Mucosa of rectum (tissue), 2 donors: ENCODE measurements around the gene EFHC2.

Experiments used
- H3K27ac ChIP-seq, 2 donors: one replicate each; pipeline ENCODE4 v1.7.0; 2013; ENCODE audit warnings: inconsistent platforms in 2 of 2, low read depth in 2 of 2, low read length in 2 of 2
- H3K27me3 ChIP-seq, 2 donors: one replicate each; pipeline ENCODE4 v1.7.0; 2013; ENCODE audit warnings: low read length in 2 of 2; ENCODE audit not compliant: control insufficient read depth in 2 of 2, insufficient read depth in 2 of 2
- H3K36me3 ChIP-seq, 2 donors: one replicate each; pipeline ENCODE4 v1.7.0; 2013; ENCODE audit warnings: low read length in 2 of 2; ENCODE audit not compliant: control insufficient read depth in 2 of 2, insufficient read depth in 2 of 2
- H3K4me1 ChIP-seq, 2 donors: one replicate each; pipeline ENCODE4 v1.7.0; 2013; ENCODE audit warnings: low read length in 2 of 2, mild to moderate bottlenecking in 1 of 2; ENCODE audit not compliant: control insufficient read depth in 2 of 2, insufficient read depth in 2 of 2
- H3K4me3 ChIP-seq, 2 donors: one replicate each; pipeline ENCODE4 v1.7.0; 2013; ENCODE audit warnings: low read length in 2 of 2
- H3K9ac ChIP-seq, 2 donors: one replicate each; pipeline ENCODE4 v1.7.0; 2013; ENCODE audit warnings: low read length in 2 of 2, low read depth in 1 of 2, mild to moderate bottlenecking in 1 of 2
- H3K9me3 ChIP-seq, 2 donors: one replicate each; pipeline ENCODE4 v1.7.0; 2013; ENCODE audit warnings: low read length in 2 of 2; ENCODE audit not compliant: control insufficient read depth in 2 of 2
- donor health status: healthy.
- donor health status: Normal muscosa, but diverticular disease.

The EFHC2 gene

DNA sequence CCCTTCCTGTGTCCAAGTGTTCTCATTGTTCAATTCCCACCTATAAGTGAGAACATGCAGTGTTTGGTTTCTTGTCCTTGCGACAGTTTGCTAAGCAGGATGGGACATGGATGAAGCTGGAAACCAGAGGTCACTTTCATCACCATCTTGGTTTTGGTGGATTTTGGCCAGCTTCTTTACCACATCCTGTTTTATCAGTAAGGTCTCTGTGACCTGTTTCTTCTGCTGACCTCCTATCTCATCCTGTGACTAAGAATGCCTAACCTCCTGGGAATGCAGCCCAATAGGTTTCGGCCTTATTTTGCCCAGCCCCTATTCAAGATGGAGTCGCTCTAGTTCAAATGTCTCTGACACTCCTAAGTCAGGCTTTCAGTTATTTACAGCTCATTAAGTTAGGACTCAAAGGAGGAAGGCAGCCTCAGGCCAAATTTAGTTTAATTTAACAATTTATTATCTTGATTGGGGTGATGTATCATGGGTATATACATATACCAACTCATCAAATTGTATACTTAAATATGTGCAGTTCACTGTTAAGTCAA lies 200.3 kb downstream of the EFHC2 start:
- no peak overlapping the region for H3K4me3 ChIP-seq
- H3K36me3 ChIP-seq = no peaks in the 10 kb centered on the region
- H3K9me3 ChIP-seq = peaks cover 0 to 3% of the 10 kb centered on the region in 2 donors
- no peak overlapping the region for H3K27ac ChIP-seq
- H3K4me1 ChIP-seq = no peaks in the 10 kb centered on the region
- H3K27me3 ChIP-seq = no peaks in the 10 kb centered on the region
- H3K9ac ChIP-seq = no peak overlapping the region

DNA sequence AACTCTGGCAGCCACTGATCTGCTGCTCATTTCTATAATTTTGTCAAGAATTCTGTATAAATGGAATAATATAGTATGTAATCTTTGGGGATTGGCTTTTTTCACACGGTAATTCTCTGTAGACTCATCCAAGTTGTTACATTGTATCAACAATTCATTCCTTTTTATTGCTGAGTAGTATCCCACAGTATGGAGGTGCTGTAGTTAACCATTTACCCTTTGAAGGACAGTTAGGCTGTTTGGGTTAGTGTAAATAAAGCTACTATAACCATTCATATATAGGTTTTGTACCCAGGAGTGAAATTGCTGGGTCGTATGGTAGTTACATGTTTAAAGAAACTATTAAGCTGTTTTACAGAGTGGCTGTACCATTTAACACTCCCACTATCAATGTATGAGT lies 213.3 kb downstream of the EFHC2 start:
- H3K4me3 ChIP-seq = no peak overlapping the region
- no peaks in the 10 kb centered on the region for H3K36me3 ChIP-seq
- H3K27ac ChIP-seq = no peak overlapping the region
- no peak overlapping the region for H3K9ac ChIP-seq
- H3K4me1 ChIP-seq = no peaks in the 10 kb centered on the region
- H3K9me3 ChIP-seq = no peaks in the 10 kb centered on the region
- peaks cover 0 to 10% of the 10 kb centered on the region in 2 donors for H3K27me3 ChIP-seq

DNA sequence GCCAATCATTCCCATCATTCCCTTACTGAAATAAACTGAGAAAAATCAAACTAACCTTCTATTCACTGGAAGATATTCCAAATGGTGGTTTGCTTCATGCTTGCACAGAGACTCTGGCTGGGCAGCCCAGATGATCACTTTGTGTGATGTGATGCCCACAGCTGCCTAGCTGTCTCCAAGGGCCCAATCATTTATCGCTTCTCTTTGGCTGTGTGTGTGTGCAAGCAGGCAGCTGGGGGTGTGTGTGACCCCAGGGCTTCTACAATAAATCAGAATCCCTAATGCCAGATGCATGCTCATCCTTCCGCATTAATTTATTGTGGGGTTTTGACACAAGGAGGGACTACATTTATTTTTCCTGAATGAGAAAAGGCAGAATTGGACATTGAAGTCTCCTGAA lies 230.1 kb downstream of the EFHC2 start:
- H3K27me3 ChIP-seq = peaks cover 0 to 3% of the 10 kb centered on the region in 2 donors
- H3K4me3 ChIP-seq = no peak overlapping the region
- no peaks in the 10 kb centered on the region for H3K36me3 ChIP-seq
- no peaks in the 10 kb centered on the region for H3K4me1 ChIP-seq
- H3K9ac ChIP-seq = no peak overlapping the region
- H3K9me3 ChIP-seq = no peaks in the 10 kb centered on the region
- H3K27ac ChIP-seq = no peak overlapping the region

DNA sequence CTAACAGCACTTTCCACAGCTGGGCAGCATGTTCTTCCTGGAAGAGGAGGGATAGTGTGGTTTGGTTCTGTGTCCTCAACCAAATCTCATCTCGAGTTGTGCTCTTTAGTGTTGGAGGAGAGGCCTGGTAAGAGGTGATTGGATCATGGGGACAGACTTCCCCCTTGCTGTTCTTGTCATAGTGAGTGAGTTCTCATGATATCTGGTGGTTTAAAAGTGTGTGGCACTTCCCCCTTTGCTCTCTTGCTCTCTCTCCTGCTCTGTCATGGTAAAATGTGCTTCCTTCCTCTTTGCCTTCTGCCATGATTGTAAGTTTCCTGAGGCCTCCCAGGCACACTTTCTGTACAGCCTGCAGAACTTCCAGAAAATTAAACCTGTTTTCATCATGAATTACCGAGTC lies 236.6 kb downstream of the EFHC2 start:
- Histone ChIP-seq H3K9ac (no peak overlapping the region), H3K36me3 (no peaks in the 10 kb centered on the region), H3K4me1 (no peaks in the 10 kb centered on the region), H3K9me3 (no peaks in the 10 kb centered on the region), H3K27ac (no peak overlapping the region), H3K4me3 (no peak overlapping the region), H3K27me3 (peaks cover 0 to 6% of the 10 kb centered on the region in 2 donors)

DNA sequence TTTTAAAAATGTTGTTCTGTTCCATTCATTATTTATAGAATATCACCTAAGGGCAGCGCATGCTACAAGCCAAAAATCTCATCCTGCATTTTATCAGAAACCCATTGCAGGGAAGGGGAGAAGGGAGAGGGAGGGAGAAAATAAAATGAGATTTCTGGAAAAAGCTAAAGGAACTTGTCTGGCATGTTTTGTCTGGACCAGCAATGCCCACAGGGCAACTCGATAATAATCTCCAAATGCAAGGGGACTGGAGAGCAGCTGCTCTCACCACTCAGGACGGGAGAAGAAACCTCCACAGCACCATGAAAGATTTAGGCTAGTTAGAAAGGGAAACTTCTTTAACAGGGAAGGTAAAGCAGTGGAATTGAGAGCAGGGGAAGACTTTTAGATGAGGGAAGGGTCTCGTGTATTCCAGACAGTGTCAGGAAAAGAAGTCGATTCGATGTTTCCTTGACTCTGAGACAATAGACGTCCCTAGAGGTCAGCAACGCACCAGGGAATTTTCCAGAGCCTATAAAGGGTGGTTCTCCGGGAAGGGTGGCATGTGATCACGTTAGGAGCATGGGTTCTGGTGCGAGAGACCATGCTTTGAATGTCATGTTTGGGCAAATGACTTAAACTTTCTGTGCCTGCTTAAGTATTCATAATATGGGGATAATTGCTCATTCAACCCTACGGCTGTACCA lies 238.1 kb downstream of the EFHC2 start:
- Histone ChIP-seq H3K9ac (no peak overlapping the region), H3K27me3 (peaks cover 3 to 6% of the 10 kb centered on the region in 2 donors), H3K36me3 (no peaks in the 10 kb centered on the region), H3K27ac (no peak overlapping the region), H3K4me3 (no peak overlapping the region), H3K9me3 (no peaks in the 10 kb centered on the region), H3K4me1 (no peaks in the 10 kb centered on the region)

DNA sequence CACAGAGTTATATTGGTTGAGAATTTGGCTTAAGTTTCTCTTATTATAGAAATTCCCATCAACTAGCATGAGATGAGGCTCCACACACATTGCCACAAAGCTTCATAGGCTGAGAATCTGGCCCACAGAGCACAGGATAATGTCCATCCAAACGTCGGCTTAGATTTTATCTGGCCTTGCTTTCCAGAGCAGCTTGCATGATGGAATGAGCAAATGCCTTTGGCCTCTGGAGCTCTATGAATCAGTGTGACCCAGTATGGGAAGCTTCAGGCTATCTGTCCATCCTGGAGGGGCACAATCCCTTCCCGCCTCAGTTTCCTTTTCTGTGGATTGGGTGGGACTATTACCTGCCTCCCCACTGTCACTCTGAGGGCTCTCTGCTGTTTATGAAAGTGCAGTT lies 238.8 kb downstream of the EFHC2 start:
- H3K4me3 ChIP-seq = no peak overlapping the region
- H3K9me3 ChIP-seq = no peaks in the 10 kb centered on the region
- peaks cover 3 to 11% of the 10 kb centered on the region in 2 donors for H3K27me3 ChIP-seq
- no peak overlapping the region for H3K9ac ChIP-seq
- H3K4me1 ChIP-seq = no peaks in the 10 kb centered on the region
- H3K36me3 ChIP-seq = no peaks in the 10 kb centered on the region
- H3K27ac ChIP-seq = no peak overlapping the region

DNA sequence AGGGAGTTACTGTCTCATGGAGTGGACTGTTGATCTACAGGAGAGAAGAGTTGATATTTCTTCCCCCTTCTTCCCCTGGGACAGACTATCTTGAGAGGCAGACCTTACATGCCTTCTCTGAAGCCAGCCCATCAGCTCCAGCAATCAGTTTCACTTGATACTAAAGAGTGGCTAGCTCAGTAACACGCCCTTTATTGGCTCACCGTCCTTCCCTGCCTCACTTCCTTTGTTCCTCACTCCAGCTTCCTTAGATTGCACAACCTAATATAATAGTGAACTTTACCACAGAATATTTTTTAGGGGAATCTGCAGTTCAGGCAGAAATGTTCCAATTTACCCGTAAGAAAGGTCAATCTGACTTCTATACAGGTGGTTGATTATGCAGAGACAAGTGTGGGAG lies 242.2 kb downstream of the EFHC2 start:
- Histone ChIP-seq H3K27me3 (peaks cover 3 to 9% of the 10 kb centered on the region in 2 donors), H3K9ac (no peak overlapping the region), H3K4me1 (no peaks in the 10 kb centered on the region), H3K9me3 (no peaks in the 10 kb centered on the region), H3K36me3 (no peaks in the 10 kb centered on the region), H3K27ac (no peak overlapping the region), H3K4me3 (no peak overlapping the region)

DNA sequence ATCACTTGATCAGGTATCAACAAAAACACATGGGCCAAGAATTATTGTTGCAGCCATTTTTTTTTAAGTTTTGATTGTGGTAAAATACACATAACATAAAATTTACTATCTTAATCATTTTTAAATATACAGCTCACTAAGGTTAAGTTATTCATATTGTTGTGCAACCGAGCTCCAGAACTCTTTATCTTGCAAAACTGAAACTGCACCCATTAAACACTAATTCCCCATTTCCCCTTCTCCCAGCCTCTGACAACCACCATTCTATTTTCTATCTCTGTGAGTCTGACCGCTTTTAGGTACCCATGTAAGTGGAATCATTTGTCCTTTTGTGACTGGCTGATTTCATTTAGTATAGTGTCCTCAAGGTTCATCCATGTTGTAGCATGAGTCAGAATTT lies 244.1 kb downstream of the EFHC2 start:
- no peak overlapping the region for H3K27ac ChIP-seq
- no peaks in the 10 kb centered on the region for H3K4me1 ChIP-seq
- H3K27me3 ChIP-seq = peaks cover 3 to 5% of the 10 kb centered on the region in 2 donors
- H3K9me3 ChIP-seq = no peaks in the 10 kb centered on the region
- H3K4me3 ChIP-seq = no peak overlapping the region
- H3K9ac ChIP-seq = no peak overlapping the region
- no peaks in the 10 kb centered on the region for H3K36me3 ChIP-seq
